Measurements from ENCODE around the gene ADAMTS6.
"Not testable (repeated sequence)": the region's sequence is repeated elsewhere in the genome, so short reads cannot be mapped to it uniquely, and the experiment has no call there.

The ADAMTS6 gene

GRCh38 chr5:65481635-65482295, at the start of gene ADAMTS6:
ADAMTS6 (minus strand) TSS chr5:65481920; CDS start chr5:65473673, 8,247 bp downstream.
- DNase-seq (ENCODE audit: low read depth) = peak; percentile 98

- no peak for DNase-seq (ENCODE audit: low read depth)
These were observed 49.2 kb upstream of the ADAMTS6 start for GRCh38 chr5:65530904-65531303.

GRCh38 chr5:65525726-65526125, 44.0 kb upstream of the ADAMTS6 start:
- DNase-seq (ENCODE audit: low read depth) = no peak

GRCh38 chr5:65512170-65512937, 30.6 kb upstream of the ADAMTS6 start:
- DNase-seq (ENCODE audit: low read depth) = peak; percentile 38

- peak; percentile 3 for DNase-seq (ENCODE audit: low read depth)
These were observed 27.3 kb upstream of the ADAMTS6 start for GRCh38 chr5:65508978-65509377.

GRCh38 chr5:65506961-65507360, 25.2 kb upstream of the ADAMTS6 start:
- DNase-seq (ENCODE audit: low read depth) = peak; percentile 79

- DNase-seq (ENCODE audit: low read depth) = no peak
These were observed 7.4 kb upstream of the ADAMTS6 start for GRCh38 chr5:65489119-65489518.

GRCh38 chr5:65488038-65488687, 6.4 kb upstream of the ADAMTS6 start:
- DNase-seq (ENCODE audit: low read depth) = not testable (repeated sequence)

- DNase-seq (ENCODE audit: low read depth) = not testable (repeated sequence)
These were observed 5.1 kb upstream of the ADAMTS6 start for GRCh38 chr5:65486803-65487202.

- no peak for DNase-seq (ENCODE audit: low read depth)
These were observed 3.7 kb upstream of the ADAMTS6 start for GRCh38 chr5:65485405-65485804.

- peak; percentile 80 for DNase-seq (ENCODE audit: low read depth)
These were observed 2.0 kb upstream of the ADAMTS6 start for GRCh38 chr5:65483546-65484346.

- peak; percentile 69 for DNase-seq (ENCODE audit: low read depth)
These were observed 1.2 kb upstream of the ADAMTS6 start for GRCh38 chr5:65482736-65483545.

GRCh38 chr5:65482296-65482735, 596 bp upstream of the ADAMTS6 start:
- DNase-seq (ENCODE audit: low read depth) = peak; percentile 63

GRCh38 chr5:65481171-65481581, 544 bp downstream of the ADAMTS6 start:
- no peak for DNase-seq (ENCODE audit: low read depth)

GRCh38 chr5:65480306-65480865, 1.3 kb downstream of the ADAMTS6 start:
- DNase-seq (ENCODE audit: low read depth) = peak; percentile 89

GRCh38 chr5:65479527-65479926, 2.2 kb downstream of the ADAMTS6 start:
- peak; percentile 7 for DNase-seq (ENCODE audit: low read depth)

- no peak for DNase-seq (ENCODE audit: low read depth)
These were observed 3.4 kb downstream of the ADAMTS6 start for GRCh38 chr5:65478336-65478735.

GRCh38 chr5:65475895-65476294, 5.8 kb downstream of the ADAMTS6 start:
- peak; percentile 5 for DNase-seq (ENCODE audit: low read depth)

GRCh38 chr5:65475336-65475735, 6.4 kb downstream of the ADAMTS6 start:
- peak; percentile 24 for DNase-seq (ENCODE audit: low read depth)

- DNase-seq (ENCODE audit: low read depth) = no peak
These were observed 7.5 kb downstream of the ADAMTS6 start for GRCh38 chr5:65474130-65474711.

Data from EH (cell line).